Esophagus muscularis mucosa (tissue), 4 donors: ENCODE data around the gene GPR149. TPM values are rescaled to one million over a fixed set of nuclear protein-coding genes. Genes with fewer than 3 reads are reported as not detected.

ENCODE experiments used
- DNase-seq: peaks from one replicate; pipeline ENCODE4 v3.0.0-alpha.2; 2017; ENCODE audit errors: extremely low spot score
- H3K27ac ChIP-seq, 4 donors: fragments of 200-600 bp; sonication (generic); replicated peaks in 1 of 4; 1 replicate in 3 of 4; 2 replicates in 1 of 4; pipeline ENCODE4 v1.5.1; 2016 to 2019; ENCODE audit warnings: mild to moderate bottlenecking in 1 of 4
- H3K27me3 ChIP-seq, 4 donors: fragments of 200-600 bp; sonication (generic); one replicate each; pipeline versions ENCODE4 v1.5.1 to v1.6.0; 2016 to 2019
- H3K36me3 ChIP-seq, 4 donors: fragments of 200-600 bp; sonication (generic); one replicate each; pipeline ENCODE4 v1.5.1; 2016 to 2019
- H3K4me1 ChIP-seq, 4 donors: fragments of 200-600 bp; sonication (generic); one replicate each; pipeline ENCODE4 v1.5.1; 2016 to 2019
- H3K4me3 ChIP-seq, 4 donors: fragments of 200-600 bp; sonication (generic); 1 replicate in 2 of 4; 2 replicates in 2 of 4; pipeline ENCODE4 v1.5.1; 2016 to 2019; ENCODE audit warnings: mild to moderate bottlenecking in 4 of 4, moderate library complexity in 1 of 4
- H3K9me3 ChIP-seq, 4 donors: fragments of 200-600 bp; sonication (generic); 1 replicate in 3 of 4; 2 replicates in 1 of 4; pipeline ENCODE4 v1.5.1; 2016 to 2019
- CTCF ChIP-seq, 3 experiments: fragments of 200-600 bp in 2 of 3; fragments of 450-650 bp in 1 of 3; sonication (generic) in 2 of 3; IDR thresholded peaks; one replicate each; pipeline ENCODE4 v1.5.1; 2017 to 2019; ENCODE audit warnings: antibody characterized with exemption in 3 of 3, mild to moderate bottlenecking in 2 of 3, moderate library complexity in 1 of 3
- EP300 ChIP-seq: sonication (generic); formaldehyde crosslinking; IDR thresholded peaks from one replicate; pipeline ENCODE4 v1.6.1; 2017; ENCODE audit warnings: antibody characterized with exemption
- POLR2A ChIP-seq: fragments of 450-650 bp; IDR thresholded peaks from one replicate; pipeline ENCODE4 v1.6.1; 2017; ENCODE audit warnings: antibody characterized with exemption, moderate library complexity, mild to moderate bottlenecking, low read depth
- POLR2AphosphoS5 ChIP-seq, 2 donors: sonication (generic); formaldehyde crosslinking; IDR thresholded peaks; one replicate each; pipeline ENCODE4 v1.6.1; 2017; ENCODE audit warnings: antibody characterized with exemption in 2 of 2
- WGBS: methylation state at CpG from one replicate; pipeline ENCODE4 v1.1.5; 2018; 5-methylcytosine and 5-hydroxymethylcytosine counted together
- intact Hi-C: fragments of 100-400 bp; cut with DNase I; formaldehyde crosslinking; loops from one replicate; pipeline ENCODE4 v1.15.1; 2023
- total RNA-seq, 4 donors: library from RNA; depleted of rRNA; stranded (reverse); fragments of >200 nt; gene quantifications; one replicate each; pipeline versions ENCODE4 v1.1.0 to v1.2.1, GENCODE V29; 2016

GPR149 gene
- total RNA-seq, 4 donors from 2014 or later = not detected

- intact Hi-C loops = no loop called here
- no peak for TF ChIP-seq EP300
- TF ChIP-seq POLR2AphosphoS5 (IDR thresholded peaks at IDR 0.05) = no peak
- TF ChIP-seq POLR2A = no peak
- no peak for TF ChIP-seq CTCF (IDR thresholded peaks at IDR 0.05)
Observed at GRCh38 chr3:154422694-154423093, 7.3 kb downstream of the GPR149 start.

GRCh38 chr3:154421083-154421482, 8.9 kb downstream of the GPR149 start:
- no peak for TF ChIP-seq EP300
- no peak for TF ChIP-seq POLR2A
- no peak for TF ChIP-seq CTCF (IDR thresholded peaks at IDR 0.05)
- TF ChIP-seq POLR2AphosphoS5 (IDR thresholded peaks at IDR 0.05) = no peak
- WGBS = 19% methylated on average over 3 of the region's 3 CpGs
- H3K4me3 ChIP-seq = no peak overlapping the region

More at GRCh38 chr3:154422694-154423093, 7.3 kb downstream of the GPR149 start:
- H3K27me3 ChIP-seq = peaks cover 0 to 6% (median under 1%) of the 10 kb centered on the region in 4 donors
- no peaks in the 10 kb centered on the region for H3K9me3 ChIP-seq
- peaks cover 0 to 2% (median under 1%) of the 10 kb centered on the region in 4 donors for H3K4me1 ChIP-seq
- no peak overlapping the region for H3K4me3 ChIP-seq
- no peaks in the 10 kb centered on the region for H3K36me3 ChIP-seq
- H3K27ac ChIP-seq = no peak overlapping the region
- DNase-seq = no peak

GRCh38 chr3:154398084-154398967, 31.7 kb downstream of the GPR149 start:
- H3K9me3 ChIP-seq = no peaks in the 10 kb centered on the region
- TF ChIP-seq EP300 = no peak
- TF ChIP-seq POLR2AphosphoS5 (IDR thresholded peaks at IDR 0.05) = no peak
- TF ChIP-seq CTCF (IDR thresholded peaks at IDR 0.05) = no peak
- no peak for TF ChIP-seq POLR2A
- no peaks in the 10 kb centered on the region for H3K4me1 ChIP-seq
- H3K27ac ChIP-seq = no peak overlapping the region
- DNase-seq = no peak
- 77% methylated on average over 3 of the region's 3 CpGs for WGBS
- no peaks in the 10 kb centered on the region for H3K36me3 ChIP-seq
- H3K27me3 ChIP-seq = no peaks in the 10 kb centered on the region
- intact Hi-C loops = no loop called here
- H3K4me3 ChIP-seq = no peak overlapping the region

More at GRCh38 chr3:154421083-154421482, 8.9 kb downstream of the GPR149 start:
- Histone ChIP-seq H3K36me3 (no peaks in the 10 kb centered on the region), H3K9me3 (no peaks in the 10 kb centered on the region), H3K4me1 (no peaks in the 10 kb centered on the region), H3K27me3 (no peaks in the 10 kb centered on the region), H3K27ac (no peak overlapping the region)
- intact Hi-C loops = no loop called here
- DNase-seq = no peak

GRCh38 chr3:154389861-154390260, 40.1 kb downstream of the GPR149 start:
- Histone ChIP-seq H3K36me3 (no peaks in the 10 kb centered on the region), H3K4me3 (no peak overlapping the region), H3K27ac (no peak overlapping the region), H3K9me3 (no peaks in the 10 kb centered on the region), H3K4me1 (no peaks in the 10 kb centered on the region), H3K27me3 (no peaks in the 10 kb centered on the region)
- TF ChIP-seq POLR2AphosphoS5 (IDR thresholded peaks at IDR 0.05) (no peak), POLR2A (no peak), EP300 (no peak), CTCF (IDR thresholded peaks at IDR 0.05) (no peak)
- no peak for DNase-seq
- intact Hi-C loops = no loop called here
- 80% methylated on average over 3 of the region's 3 CpGs for WGBS
